WTC11 (cell line): Measurements from ENCODE around the gene SGIP1.

Experiments
- CREM ChIP-seq: sonication (generic); formaldehyde crosslinking; IDR thresholded peaks from 2 replicates; pipeline ENCODE4 v1.8.1; 2022; ENCODE audit warnings: mild to moderate bottlenecking, missing genetic modification reagents, moderate library complexity
- E2F1 ChIP-seq: sonication (generic); formaldehyde crosslinking; IDR thresholded peaks from 2 replicates; pipeline ENCODE4 v1.8.0; 2022; ENCODE audit warnings: mild to moderate bottlenecking, missing genetic modification reagents
- ETV6 ChIP-seq: sonication (generic); formaldehyde crosslinking; IDR thresholded peaks from 2 replicates; pipeline ENCODE4 v1.8.1; 2022; ENCODE audit warnings: mild to moderate bottlenecking, missing genetic modification reagents
- MAX ChIP-seq: sonication (generic); formaldehyde crosslinking; IDR thresholded peaks from 2 replicates; pipeline ENCODE4 v1.8.0; 2022; ENCODE audit warnings: mild to moderate bottlenecking, missing genetic modification reagents
- TEAD1 ChIP-seq: sonication (generic); formaldehyde crosslinking; IDR thresholded peaks from 2 replicates; pipeline ENCODE4 v1.8.0; 2022; ENCODE audit warnings: mild to moderate bottlenecking, missing genetic modification reagents
- ZBTB21 ChIP-seq: sonication (generic); formaldehyde crosslinking; IDR thresholded peaks from 2 replicates; pipeline ENCODE4 v1.8.1; 2023; ENCODE audit warnings: mild to moderate bottlenecking, missing genetic modification reagents, borderline replicate concordance
- ZNF232 ChIP-seq: sonication (generic); formaldehyde crosslinking; IDR thresholded peaks from 2 replicates; pipeline ENCODE4 v1.8.0; 2022; ENCODE audit warnings: mild to moderate bottlenecking, missing genetic modification reagents
- ZNF317 ChIP-seq: sonication (generic); formaldehyde crosslinking; IDR thresholded peaks from 2 replicates; pipeline ENCODE4 v1.8.1; 2023; ENCODE audit warnings: low read depth, mild to moderate bottlenecking, moderate library complexity, missing genetic modification reagents, borderline replicate concordance
- ZNF532 ChIP-seq: fragments of 250-450 bp; sonication (Bioruptor Pico); IDR thresholded peaks from 2 replicates; pipeline ENCODE4 v1.9.0; 2021; ENCODE audit warnings: mild to moderate bottlenecking, borderline replicate concordance
- TF ChIP-seq, protein P1 (sequence below): fragments of 200-600 bp; IDR thresholded peaks from 2 replicates; pipeline ENCODE4 v1.8.0; 2022; ENCODE audit warnings: antibody characterized with exemption
- TF ChIP-seq, protein P2 (sequence below): sonication (generic); formaldehyde crosslinking; conservative IDR thresholded peaks from 2 replicates; pipeline ENCODE4 v1.8.1; 2022; ENCODE audit warnings: mild to moderate bottlenecking, missing genetic modification reagents
- TF ChIP-seq, protein P3 (sequence below): sonication (generic); formaldehyde crosslinking; IDR thresholded peaks from 2 replicates; pipeline ENCODE4 v1.8.1; 2022; ENCODE audit warnings: missing genetic modification reagents, borderline replicate concordance
- TF ChIP-seq, protein P4 (sequence below): sonication (generic); formaldehyde crosslinking; IDR thresholded peaks from 2 replicates; pipeline ENCODE4 v1.8.0; 2022; ENCODE audit warnings: mild to moderate bottlenecking, missing genetic modification reagents

DNA sequence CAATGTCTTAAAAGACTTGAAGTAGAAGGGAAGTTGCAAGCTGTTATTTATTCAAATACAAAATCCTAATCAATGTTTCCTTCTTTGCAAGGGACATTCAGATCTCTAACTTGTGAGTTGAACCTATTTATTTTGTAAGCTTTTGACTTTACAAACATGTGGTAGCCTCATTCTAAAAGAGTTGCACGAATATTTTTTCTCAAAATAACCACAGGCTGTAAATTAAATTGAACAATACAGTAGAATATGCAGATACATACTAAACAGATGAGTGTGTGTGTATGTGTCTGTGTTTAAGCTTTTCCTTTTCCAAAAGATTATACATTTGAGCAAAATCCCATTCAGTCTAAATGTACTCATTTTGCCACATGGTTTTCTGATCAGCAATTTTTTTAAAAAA is 213.5 kb downstream of the SGIP1 start:
- TF ChIP-seq, protein P1, sequence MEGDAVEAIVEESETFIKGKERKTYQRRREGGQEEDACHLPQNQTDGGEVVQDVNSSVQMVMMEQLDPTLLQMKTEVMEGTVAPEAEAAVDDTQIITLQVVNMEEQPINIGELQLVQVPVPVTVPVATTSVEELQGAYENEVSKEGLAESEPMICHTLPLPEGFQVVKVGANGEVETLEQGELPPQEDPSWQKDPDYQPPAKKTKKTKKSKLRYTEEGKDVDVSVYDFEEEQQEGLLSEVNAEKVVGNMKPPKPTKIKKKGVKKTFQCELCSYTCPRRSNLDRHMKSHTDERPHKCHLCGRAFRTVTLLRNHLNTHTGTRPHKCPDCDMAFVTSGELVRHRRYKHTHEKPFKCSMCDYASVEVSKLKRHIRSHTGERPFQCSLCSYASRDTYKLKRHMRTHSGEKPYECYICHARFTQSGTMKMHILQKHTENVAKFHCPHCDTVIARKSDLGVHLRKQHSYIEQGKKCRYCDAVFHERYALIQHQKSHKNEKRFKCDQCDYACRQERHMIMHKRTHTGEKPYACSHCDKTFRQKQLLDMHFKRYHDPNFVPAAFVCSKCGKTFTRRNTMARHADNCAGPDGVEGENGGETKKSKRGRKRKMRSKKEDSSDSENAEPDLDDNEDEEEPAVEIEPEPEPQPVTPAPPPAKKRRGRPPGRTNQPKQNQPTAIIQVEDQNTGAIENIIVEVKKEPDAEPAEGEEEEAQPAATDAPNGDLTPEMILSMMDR: no peak
- TF ChIP-seq CREM (CRISPR knock-in tag): no peak
- TF ChIP-seq, protein P2, sequence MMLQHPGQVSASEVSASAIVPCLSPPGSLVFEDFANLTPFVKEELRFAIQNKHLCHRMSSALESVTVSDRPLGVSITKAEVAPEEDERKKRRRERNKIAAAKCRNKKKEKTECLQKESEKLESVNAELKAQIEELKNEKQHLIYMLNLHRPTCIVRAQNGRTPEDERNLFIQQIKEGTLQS (CRISPR knock-in tag): no peak
- no peak for TF ChIP-seq ZBTB21 (CRISPR knock-in tag)
- no peak for TF ChIP-seq ZNF232
- TF ChIP-seq, protein P3, sequence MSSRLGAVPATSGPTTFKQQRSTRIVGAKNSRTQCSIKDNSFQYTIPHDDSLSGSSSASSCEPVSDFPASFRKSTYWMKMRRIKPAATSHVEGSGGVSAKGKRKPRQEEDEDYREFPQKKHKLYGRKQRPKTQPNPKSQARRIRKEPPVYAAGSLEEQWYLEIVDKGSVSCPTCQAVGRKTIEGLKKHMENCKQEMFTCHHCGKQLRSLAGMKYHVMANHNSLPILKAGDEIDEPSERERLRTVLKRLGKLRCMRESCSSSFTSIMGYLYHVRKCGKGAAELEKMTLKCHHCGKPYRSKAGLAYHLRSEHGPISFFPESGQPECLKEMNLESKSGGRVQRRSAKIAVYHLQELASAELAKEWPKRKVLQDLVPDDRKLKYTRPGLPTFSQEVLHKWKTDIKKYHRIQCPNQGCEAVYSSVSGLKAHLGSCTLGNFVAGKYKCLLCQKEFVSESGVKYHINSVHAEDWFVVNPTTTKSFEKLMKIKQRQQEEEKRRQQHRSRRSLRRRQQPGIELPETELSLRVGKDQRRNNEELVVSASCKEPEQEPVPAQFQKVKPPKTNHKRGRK: no peak
- TF ChIP-seq, protein P4, sequence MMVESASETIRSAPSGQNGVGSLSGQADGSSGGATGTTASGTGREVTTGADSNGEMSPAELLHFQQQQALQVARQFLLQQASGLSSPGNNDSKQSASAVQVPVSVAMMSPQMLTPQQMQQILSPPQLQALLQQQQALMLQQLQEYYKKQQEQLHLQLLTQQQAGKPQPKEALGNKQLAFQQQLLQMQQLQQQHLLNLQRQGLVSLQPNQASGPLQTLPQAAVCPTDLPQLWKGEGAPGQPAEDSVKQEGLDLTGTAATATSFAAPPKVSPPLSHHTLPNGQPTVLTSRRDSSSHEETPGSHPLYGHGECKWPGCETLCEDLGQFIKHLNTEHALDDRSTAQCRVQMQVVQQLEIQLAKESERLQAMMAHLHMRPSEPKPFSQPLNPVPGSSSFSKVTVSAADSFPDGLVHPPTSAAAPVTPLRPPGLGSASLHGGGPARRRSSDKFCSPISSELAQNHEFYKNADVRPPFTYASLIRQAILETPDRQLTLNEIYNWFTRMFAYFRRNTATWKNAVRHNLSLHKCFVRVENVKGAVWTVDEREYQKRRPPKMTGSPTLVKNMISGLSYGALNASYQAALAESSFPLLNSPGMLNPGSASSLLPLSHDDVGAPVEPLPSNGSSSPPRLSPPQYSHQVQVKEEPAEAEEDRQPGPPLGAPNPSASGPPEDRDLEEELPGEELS (CRISPR knock-in tag): no peak
- no peak for TF ChIP-seq ETV6
- TF ChIP-seq ZNF532 (CRISPR knock-in tag): no peak
- no peak for TF ChIP-seq TEAD1 (CRISPR knock-in tag)
- TF ChIP-seq MAX: no peak
- no peak for TF ChIP-seq ZNF317 (CRISPR knock-in tag)
- no peak for TF ChIP-seq E2F1 (CRISPR knock-in tag)
